ENCODE data around the gene SEMA3A.

SEMA3A gene

DNA sequence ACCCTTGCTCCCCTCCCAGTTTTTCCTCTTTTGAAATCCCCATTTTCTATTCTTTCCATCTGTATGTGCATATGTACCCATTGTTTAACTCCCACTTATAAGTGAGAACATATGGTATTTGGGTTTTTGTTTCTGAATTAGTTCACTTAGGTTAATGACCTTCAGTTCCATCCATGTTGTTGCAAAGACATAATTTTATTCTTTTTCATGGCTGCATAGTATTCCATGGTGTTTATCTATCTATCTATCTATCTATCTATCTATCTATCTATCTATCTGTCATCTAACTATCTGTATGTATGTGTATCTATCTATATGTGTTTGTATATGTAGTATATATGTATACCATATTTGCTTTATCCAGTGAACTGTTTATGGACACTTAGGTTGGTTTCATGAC, 281.4 kb downstream of the SEMA3A start:
- DNase-seq: no peak

DNA sequence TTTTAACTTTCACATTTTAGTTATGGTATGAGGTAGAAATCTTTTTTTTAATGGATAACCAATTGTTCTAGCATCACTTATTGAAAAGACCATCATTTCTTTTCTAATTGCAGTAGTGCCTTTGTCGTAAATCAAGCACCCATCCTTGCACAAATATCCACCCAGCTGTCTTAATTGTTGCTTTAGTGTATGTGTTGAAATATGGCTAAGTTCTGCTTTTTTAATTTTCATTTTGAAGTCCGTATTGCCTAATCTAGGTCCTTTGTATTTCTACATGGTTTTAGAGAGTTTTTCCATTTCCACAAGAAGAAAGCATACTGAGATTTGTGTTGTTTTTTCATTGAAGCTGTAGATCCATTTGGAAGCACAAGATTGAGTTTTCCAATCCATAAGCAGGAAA, 286.1 kb downstream of the SEMA3A start:
- DNase-seq: no peak

All from NCI-H187 treated with DMSO at 0.1 percent for 48 hours (cell line).